LNCaP clone FGC (cell line): Measurements from ENCODE around the gene ASTN2.

Source experiments
- DNase-seq: peaks from one replicate; pipeline ENCODE4 v3.0.0-alpha.2; 2011; ENCODE audit warnings: low read depth
- H3K4me3 ChIP-seq: 2 replicates; pipeline ENCODE4 v1.5.1; 2011; ENCODE audit warnings: mild to moderate bottlenecking, low read depth, low read length, control low read depth
- CTCF ChIP-seq: IDR thresholded peaks from 2 replicates; pipeline ENCODE4 v1.5.1; 2012; ENCODE audit warnings: mild to moderate bottlenecking; ENCODE audit not compliant: control insufficient read depth, insufficient read depth; ENCODE audit errors: extremely low read depth

The ASTN2 gene

GRCh38 chr9:117014061-117014460, 400.8 kb downstream of the ASTN2 start:
- TF ChIP-seq CTCF = no peak
- no peak for DNase-seq
- no peak overlapping the region for H3K4me3 ChIP-seq

GRCh38 chr9:117013440-117013995, 401.3 kb downstream of the ASTN2 start:
- no peak overlapping the region for H3K4me3 ChIP-seq
- DNase-seq = no peak
- no peak for TF ChIP-seq CTCF

- TF ChIP-seq CTCF = no peak
- DNase-seq = no peak
Measured at GRCh38 chr9:117010061-117010460, 404.8 kb downstream of the ASTN2 start.

GRCh38 chr9:117008876-117009275, 406.0 kb downstream of the ASTN2 start:
- DNase-seq = no peak
- TF ChIP-seq CTCF = no peak
- no peak overlapping the region for H3K4me3 ChIP-seq

More at GRCh38 chr9:117010061-117010460, 404.8 kb downstream of the ASTN2 start:
- H3K4me3 ChIP-seq = no peak overlapping the region

GRCh38 chr9:117008461-117008860, 406.4 kb downstream of the ASTN2 start:
- no peak for DNase-seq
- TF ChIP-seq CTCF = no peak
- H3K4me3 ChIP-seq = no peak overlapping the region

GRCh38 chr9:117002686-117003085, 412.2 kb downstream of the ASTN2 start:
- TF ChIP-seq CTCF = no peak
- no peak for DNase-seq
- no peak overlapping the region for H3K4me3 ChIP-seq

GRCh38 chr9:117000834-117001233, 414.0 kb downstream of the ASTN2 start:
- no peak for TF ChIP-seq CTCF
- DNase-seq = no peak
- no peak overlapping the region for H3K4me3 ChIP-seq
